Activated CD4-positive, CD25-positive, alpha-beta regulatory T cell treated with anti-CD3 and anti-CD28 coated beads, Interleukin-2, amount 50 U/mL, for 16 hours (primary cell): ENCODE results near the gene FMO3.

ENCODE experiments used
- DNase-seq: peaks from one replicate; pipeline ENCODE4 v3.0.0-alpha.2; 2020; ENCODE audit warnings: low read depth, low spot score

FMO3 gene

DNA sequence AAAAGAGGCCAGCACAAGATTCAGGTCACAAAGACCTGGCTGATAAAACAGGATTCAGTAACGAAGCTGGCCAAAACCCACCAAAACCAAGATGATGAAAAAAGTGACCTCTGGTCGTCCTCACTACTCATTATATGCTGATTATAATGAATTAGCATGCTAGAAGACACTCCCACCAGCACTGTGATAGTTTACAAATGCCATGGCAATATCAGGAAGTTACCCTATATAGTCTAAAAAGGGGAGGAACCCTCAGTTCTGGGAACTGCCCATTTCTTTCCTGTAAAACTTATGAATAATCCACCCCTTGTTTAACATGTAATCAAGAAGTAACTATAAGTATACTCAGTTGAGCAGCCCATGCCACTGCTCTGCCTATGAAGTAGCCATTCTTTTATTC lies 68.4 kb downstream of the FMO3 start:
- DNase-seq, result no peak

DNA sequence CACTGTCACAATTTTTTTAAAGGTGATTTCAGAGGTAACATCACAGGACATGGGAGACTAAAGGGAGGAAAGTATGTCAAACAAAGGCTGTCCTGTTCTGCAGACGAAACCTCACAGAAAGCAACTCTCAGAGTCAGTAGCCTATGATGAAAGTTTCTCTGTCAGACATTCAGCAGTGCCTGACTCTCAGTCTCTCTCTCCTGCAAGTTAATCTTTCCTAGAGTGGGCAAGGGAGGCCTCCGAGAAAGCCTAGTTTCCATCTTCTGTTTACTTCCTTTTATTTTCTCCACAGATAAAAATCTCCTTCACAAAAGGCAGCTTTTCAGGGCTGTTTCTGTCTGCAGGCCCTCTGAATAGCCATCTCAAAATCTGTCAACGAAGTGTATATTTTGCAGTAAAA lies 69.5 kb downstream of the FMO3 start:
- no peak for DNase-seq

DNA sequence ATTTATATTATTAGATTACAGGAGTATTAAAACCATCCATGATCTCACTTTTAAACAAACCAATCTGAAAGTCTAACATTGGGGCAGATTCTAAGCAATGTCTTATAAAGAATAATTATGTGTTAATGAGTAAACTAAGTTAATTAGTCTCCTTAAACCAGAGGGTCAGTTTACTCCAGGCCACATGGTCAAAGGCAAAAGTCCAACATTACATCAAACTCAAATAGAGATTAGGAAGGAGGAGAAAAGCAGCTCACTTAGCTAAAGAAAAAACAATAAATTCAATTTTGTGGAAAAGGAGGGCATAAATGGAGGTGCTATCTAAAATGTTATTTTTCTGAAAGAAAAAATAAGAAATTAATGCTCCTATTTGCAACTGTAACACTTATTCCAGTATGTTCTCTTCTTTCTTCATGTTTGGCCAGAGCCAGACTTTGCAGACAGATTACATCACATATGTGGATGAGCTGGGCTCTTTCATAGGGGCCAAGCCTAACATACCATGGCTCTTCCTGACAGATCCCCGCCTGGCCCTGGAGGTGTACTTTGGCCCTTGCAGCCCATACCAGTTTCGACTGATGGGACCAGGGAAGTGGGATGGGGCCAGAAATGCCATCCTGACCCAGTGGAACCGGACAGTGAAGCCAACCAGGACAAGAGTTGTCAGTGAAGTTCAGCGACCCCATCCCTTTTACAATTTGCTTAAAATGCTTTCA lies 70.1 kb downstream of the FMO3 start:
- no peak for DNase-seq

- no peak for DNase-seq
These were observed 70.7 kb downstream of the FMO3 start for GRCh38 chr1:171161431-171161830.

- no peak for DNase-seq
These were observed 75.7 kb downstream of the FMO3 start for GRCh38 chr1:171166361-171166760.
